HG02623 (cell line): Measurements from ENCODE around the gene LDLRAP1.
"Not testable (repeated sequence)": the region's sequence is repeated elsewhere in the genome, so short reads cannot be mapped to it uniquely, and the experiment has no call there.

Source experiments
- ATAC-seq: cut with Tn5 transposase; IDR thresholded peaks from one replicate; pipeline ENCODE4 v1.9.1; 2021; ENCODE audit warnings: moderate library complexity; ENCODE audit not compliant: unreplicated experiment

LDLRAP1 gene

GRCh38 chr1:25572708-25573590 lies 29.5 kb downstream of the LDLRAP1 start:
- ATAC-seq = no peak

- ATAC-seq = no peak
These were observed 30.2 kb downstream of the LDLRAP1 start for GRCh38 chr1:25573591-25573930.

- ATAC-seq = no peak
These were observed 30.6 kb downstream of the LDLRAP1 start for GRCh38 chr1:25573961-25574360.

GRCh38 chr1:25575191-25575590 lies 31.8 kb downstream of the LDLRAP1 start:
- ATAC-seq = no peak

- ATAC-seq = no peak
These were observed 33.2 kb downstream of the LDLRAP1 start for GRCh38 chr1:25576459-25577133.

- no peak for ATAC-seq
These were observed 33.9 kb downstream of the LDLRAP1 start for GRCh38 chr1:25577134-25577920.

- no peak for ATAC-seq
These were observed 36.2 kb downstream of the LDLRAP1 start for GRCh38 chr1:25579292-25580252.

GRCh38 chr1:25580927-25581326 lies 37.5 kb downstream of the LDLRAP1 start:
- ATAC-seq = no peak

- ATAC-seq = no peak
These were observed 38.4 kb downstream of the LDLRAP1 start for GRCh38 chr1:25581764-25582163.

- no peak for ATAC-seq
These were observed 40.3 kb downstream of the LDLRAP1 start for GRCh38 chr1:25583519-25584370.

- ATAC-seq = no peak
These were observed 42.8 kb downstream of the LDLRAP1 start for GRCh38 chr1:25586181-25586588.

- ATAC-seq = no peak
These were observed 43.9 kb downstream of the LDLRAP1 start for GRCh38 chr1:25587290-25587689.

GRCh38 chr1:25588224-25588623 lies 44.8 kb downstream of the LDLRAP1 start:
- ATAC-seq = not testable (repeated sequence)

- not testable (repeated sequence) for ATAC-seq
These were observed 45.4 kb downstream of the LDLRAP1 start for GRCh38 chr1:25588786-25589185.

GRCh38 chr1:25590096-25590824 lies 46.9 kb downstream of the LDLRAP1 start:
- ATAC-seq = no peak

- ATAC-seq = no peak
These were observed 50.5 kb downstream of the LDLRAP1 start for GRCh38 chr1:25593861-25594260.

- ATAC-seq = no peak
These were observed 51.6 kb downstream of the LDLRAP1 start for GRCh38 chr1:25594971-25595370.

- ATAC-seq = not testable (repeated sequence)
These were observed 53.2 kb downstream of the LDLRAP1 start for GRCh38 chr1:25596641-25597040.

- no peak for ATAC-seq
These were observed 55.5 kb downstream of the LDLRAP1 start for GRCh38 chr1:25598879-25599278.
